IPS-18c (cell line): Measurements from ENCODE around the gene STARD7.
"Not testable (repeated sequence)": the region's sequence is repeated elsewhere in the genome, so short reads cannot be mapped to it uniquely, and the experiment has no call there.

Experiments used
- H3K4me3 ChIP-seq: 2 replicates; pipeline ENCODE4 v1.7.0; 2013; ENCODE audit warnings: low read depth, mild to moderate bottlenecking, low read length, moderate library complexity; ENCODE audit not compliant: insufficient read depth
- H3K9me3 ChIP-seq: one replicate; pipeline ENCODE4 v1.6.1; 2013; ENCODE audit warnings: mild to moderate bottlenecking, low read length, moderate library complexity; ENCODE audit not compliant: control insufficient read depth, insufficient read depth

The STARD7 gene

GRCh38 chr2:96181529-96181928 is 27.1 kb downstream of the STARD7 start:
- Histone ChIP-seq H3K4me3 (no peak overlapping the region), H3K9me3 (no peaks in the 10 kb centered on the region)

GRCh38 chr2:96180521-96180920 is 28.1 kb downstream of the STARD7 start:
- no peak overlapping the region for H3K4me3 ChIP-seq

GRCh38 chr2:96180002-96180401 is 28.6 kb downstream of the STARD7 start:
- Histone ChIP-seq H3K9me3 (no peaks in the 10 kb centered on the region), H3K4me3 (no peak overlapping the region)

More at GRCh38 chr2:96180521-96180920, 28.1 kb downstream of the STARD7 start:
- no peaks in the 10 kb centered on the region for H3K9me3 ChIP-seq

- Histone ChIP-seq H3K4me3 (no peak overlapping the region), H3K9me3 (no peaks in the 10 kb centered on the region)
These were observed 32.0 kb downstream of the STARD7 start for GRCh38 chr2:96176661-96177060.

- Histone ChIP-seq H3K4me3 (no peak overlapping the region), H3K9me3 (no peaks in the 10 kb centered on the region)
These were observed 32.7 kb downstream of the STARD7 start for GRCh38 chr2:96175951-96176350.

GRCh38 chr2:96174251-96175144 is 34.1 kb downstream of the STARD7 start:
- Histone ChIP-seq H3K9me3 (no peaks in the 10 kb centered on the region), H3K4me3 (no peak overlapping the region)

- H3K9me3 ChIP-seq, result no peaks in the 10 kb centered on the region
- H3K4me3 ChIP-seq, result no peak overlapping the region
These were observed 36.8 kb downstream of the STARD7 start for GRCh38 chr2:96171831-96172230.

- Histone ChIP-seq H3K4me3 (no peak overlapping the region), H3K9me3 (no peaks in the 10 kb centered on the region)
These were observed 38.0 kb downstream of the STARD7 start for GRCh38 chr2:96170626-96171025.

- Histone ChIP-seq H3K9me3 (no peaks in the 10 kb centered on the region), H3K4me3 (no peak overlapping the region)
These were observed 38.6 kb downstream of the STARD7 start for GRCh38 chr2:96169868-96170507.

GRCh38 chr2:96167407-96168013 is 41.1 kb downstream of the STARD7 start:
- no peaks in the 10 kb centered on the region for H3K9me3 ChIP-seq
- H3K4me3 ChIP-seq, result no peak overlapping the region

- no peaks in the 10 kb centered on the region for H3K9me3 ChIP-seq
- H3K4me3 ChIP-seq, result no peak overlapping the region
These were observed 44.0 kb downstream of the STARD7 start for GRCh38 chr2:96164459-96165184.

GRCh38 chr2:96163768-96164429 is 44.7 kb downstream of the STARD7 start:
- Histone ChIP-seq H3K9me3 (no peaks in the 10 kb centered on the region), H3K4me3 (no peak overlapping the region)

GRCh38 chr2:96163415-96163767 is 45.2 kb downstream of the STARD7 start:
- no peaks in the 10 kb centered on the region for H3K9me3 ChIP-seq
- H3K4me3 ChIP-seq, result no peak overlapping the region

GRCh38 chr2:96161898-96162297 is 46.7 kb downstream of the STARD7 start:
- Histone ChIP-seq H3K4me3 (no peak overlapping the region), H3K9me3 (no peaks in the 10 kb centered on the region)

- not testable (repeated sequence) for H3K4me3 ChIP-seq, H3K9me3 ChIP-seq
These were observed 48.3 kb downstream of the STARD7 start for GRCh38 chr2:96160366-96160765.

- H3K4me3 ChIP-seq, result no peak overlapping the region
These were observed 49.4 kb downstream of the STARD7 start for GRCh38 chr2:96159084-96159830.

More at GRCh38 chr2:96159084-96159830, 49.4 kb downstream of the STARD7 start:
- H3K9me3 ChIP-seq, result no peaks in the 10 kb centered on the region
